WTC11 (cell line): Measurements from ENCODE around the gene ATXN3L. TPM values are rescaled to one million over a fixed set of nuclear protein-coding genes. Genes with fewer than 3 reads are reported as not detected.

Experiments used
- ATAC-seq: fragments of 200-7000 bp; cut with Tn5 transposase; 2 replicates; pipeline ENCODE4 v1.10.0; 2021; ENCODE audit warnings: mild to moderate bottlenecking, moderate library complexity
- CTCF ChIA-PET: fragments of 300-600 bp; sonication (Branson Sonifier 250); formaldehyde crosslinking; loops from one replicate; lab custom pipeline; 2021; ENCODE audit warnings: antibody characterized with exemption; lab: Charles Lee
- POLR2A ChIA-PET: fragments of 350-600 bp; sonication (Branson Sonifier 250); formaldehyde crosslinking; loops from one replicate; lab custom pipeline; 2021; ENCODE audit warnings: antibody characterized with exemption; lab: Charles Lee
- DNase-seq: peaks from one replicate; pipeline ENCODE4 v3.0.0; 2021; ENCODE audit warnings: low spot score
- H3K27ac Mint-ChIP-seq: 2 replicates; pipeline ENCODE4 v1.8.0; 2021; ENCODE audit warnings: mixed read lengths
- H3K27me3 Mint-ChIP-seq: 2 replicates; pipeline ENCODE4 v1.8.0; 2021; ENCODE audit warnings: low read depth, mild to moderate bottlenecking, moderate library complexity, mixed read lengths
- H3K36me3 Mint-ChIP-seq: 2 replicates; pipeline ENCODE4 v1.8.0; 2021; ENCODE audit warnings: mixed read lengths
- H3K4me1 Mint-ChIP-seq: 2 replicates; pipeline ENCODE4 v1.8.0; 2022; ENCODE audit warnings: mixed read lengths
- H3K4me3 Mint-ChIP-seq: 2 replicates; pipeline ENCODE4 v1.8.0; 2021; ENCODE audit warnings: mild to moderate bottlenecking, moderate library complexity, mixed read lengths
- H3K9me3 Mint-ChIP-seq: 2 replicates; pipeline ENCODE4 v1.8.0; 2021; ENCODE audit warnings: mixed read lengths
- ATF3 ChIP-seq: sonication (generic); formaldehyde crosslinking; conservative IDR thresholded peaks from 2 replicates; pipeline ENCODE4 v1.8.1; 2022; ENCODE audit warnings: mild to moderate bottlenecking, missing genetic modification reagents
- CDX4 ChIP-seq: fragments of 250-450 bp; sonication (Bioruptor Pico); IDR thresholded peaks from 2 replicates; pipeline ENCODE4 v1.9.0; 2021; ENCODE audit warnings: moderate library complexity, mild to moderate bottlenecking, inconsistent platforms, borderline replicate concordance
- CTCF ChIP-seq: fragments of 200-600 bp; IDR thresholded peaks from 2 replicates; pipeline ENCODE4 v1.8.0; 2022; ENCODE audit warnings: antibody characterized with exemption
- E2F1 ChIP-seq: sonication (generic); formaldehyde crosslinking; IDR thresholded peaks from 2 replicates; pipeline ENCODE4 v1.8.0; 2022; ENCODE audit warnings: mild to moderate bottlenecking, missing genetic modification reagents
- EMX1 ChIP-seq: fragments of 250-450 bp; sonication (Bioruptor Pico); IDR thresholded peaks from 2 replicates; pipeline ENCODE4 v1.8.0; 2021; ENCODE audit warnings: mild to moderate bottlenecking
- FOXJ3 ChIP-seq: sonication (generic); formaldehyde crosslinking; IDR thresholded peaks from 2 replicates; pipeline ENCODE4 v1.9.0; 2021; ENCODE audit warnings: missing genetic modification reagents, mild to moderate bottlenecking, borderline replicate concordance
- FOXK1 ChIP-seq: sonication (generic); formaldehyde crosslinking; IDR thresholded peaks from 2 replicates; pipeline ENCODE4 v1.8.0; 2022; ENCODE audit warnings: mild to moderate bottlenecking, moderate library complexity, missing genetic modification reagents
- HMGA2 ChIP-seq: fragments of 250-450 bp; sonication (Bioruptor Pico); IDR thresholded peaks from 2 replicates; pipeline ENCODE4 v1.4.0; 2021; ENCODE audit warnings: mild to moderate bottlenecking, moderate library complexity
- JAZF1 ChIP-seq: fragments of 250-450 bp; sonication (Bioruptor Pico); IDR thresholded peaks from 2 replicates; pipeline ENCODE4 v1.9.0; 2021; ENCODE audit warnings: moderate library complexity, mild to moderate bottlenecking, inconsistent platforms
- JUN ChIP-seq: sonication (generic); formaldehyde crosslinking; IDR thresholded peaks from 2 replicates; pipeline ENCODE4 v1.8.0; 2023; ENCODE audit warnings: mild to moderate bottlenecking, missing genetic modification reagents
- NFYB ChIP-seq: sonication (generic); formaldehyde crosslinking; conservative IDR thresholded peaks from 2 replicates; pipeline ENCODE4 v1.8.0; 2022; ENCODE audit warnings: low read depth, missing genetic modification reagents
- NR2C2 ChIP-seq: sonication (generic); formaldehyde crosslinking; IDR thresholded peaks from 2 replicates; pipeline ENCODE4 v1.8.0; 2022; ENCODE audit warnings: mild to moderate bottlenecking, missing genetic modification reagents
- NR3C1 ChIP-seq: sonication (generic); formaldehyde crosslinking; conservative IDR thresholded peaks from 2 replicates; pipeline ENCODE4 v1.8.1; 2023; ENCODE audit warnings: low read depth, mild to moderate bottlenecking, missing genetic modification reagents
- OVOL2 ChIP-seq: fragments of 250-450 bp; sonication (Bioruptor Pico); IDR thresholded peaks from 2 replicates; pipeline ENCODE4 v1.9.0; 2021; ENCODE audit warnings: mild to moderate bottlenecking, borderline replicate concordance
- PREB ChIP-seq: sonication (generic); formaldehyde crosslinking; IDR thresholded peaks from 2 replicates; pipeline ENCODE4 v1.8.1; 2022; ENCODE audit warnings: mild to moderate bottlenecking, missing genetic modification reagents, moderate library complexity, borderline replicate concordance
- RORB ChIP-seq: fragments of 250-450 bp; sonication (Bioruptor Pico); IDR thresholded peaks from 2 replicates; pipeline ENCODE4 v1.9.0; 2021; ENCODE audit warnings: mild to moderate bottlenecking
- SP1 ChIP-seq: sonication (generic); formaldehyde crosslinking; conservative IDR thresholded peaks from 2 replicates; pipeline ENCODE4 v1.8.1; 2022; ENCODE audit warnings: missing genetic modification reagents
- TEAD1 ChIP-seq: sonication (generic); formaldehyde crosslinking; IDR thresholded peaks from 2 replicates; pipeline ENCODE4 v1.8.0; 2022; ENCODE audit warnings: mild to moderate bottlenecking, missing genetic modification reagents
- TEAD4 ChIP-seq: sonication (generic); formaldehyde crosslinking; IDR thresholded peaks from 2 replicates; pipeline ENCODE4 v1.8.0; 2022; ENCODE audit warnings: mild to moderate bottlenecking, missing genetic modification reagents
- TP53 ChIP-seq: sonication (generic); formaldehyde crosslinking; IDR thresholded peaks from 2 replicates; pipeline ENCODE4 v1.8.1; 2023; ENCODE audit warnings: mild to moderate bottlenecking, missing genetic modification reagents
- USF1 ChIP-seq: sonication (generic); formaldehyde crosslinking; IDR thresholded peaks from 2 replicates; pipeline ENCODE4 v1.8.0; 2022; ENCODE audit warnings: mild to moderate bottlenecking, missing genetic modification reagents
- ZMAT4 ChIP-seq: fragments of 250-450 bp; sonication (Bioruptor Pico); IDR thresholded peaks from 2 replicates; pipeline ENCODE4 v1.9.0; 2021; ENCODE audit warnings: mild to moderate bottlenecking
- ZNF263 ChIP-seq: sonication (generic); formaldehyde crosslinking; IDR thresholded peaks from 2 replicates; pipeline ENCODE4 v1.8.1; 2022; ENCODE audit warnings: low read depth, mild to moderate bottlenecking, moderate library complexity, missing genetic modification reagents
- ZNF396 ChIP-seq: fragments of 250-450 bp; sonication (Bioruptor Pico); IDR thresholded peaks from 2 replicates; pipeline ENCODE4 v1.8.0; 2021; ENCODE audit warnings: mild to moderate bottlenecking, moderate library complexity, borderline replicate concordance
- ZSCAN18 ChIP-seq: fragments of 250-450 bp; sonication (Bioruptor Pico); IDR thresholded peaks from 2 replicates; pipeline ENCODE4 v2.1.2; 2022; ENCODE audit warnings: mild to moderate bottlenecking, moderate library complexity
- total RNA-seq: library from RNA; stranded (reverse); gene quantifications from 3 replicates; pipeline ENCODE4 v1.2.3, GENCODE V29; 2021

The ATXN3L gene
- total RNA-seq, 1 experiment from 2014 or later, result not detected

- no peak for TF ChIP-seq OVOL2 (CRISPR knock-in tag)
- no peak for TF ChIP-seq RORB (CRISPR knock-in tag)
- TF ChIP-seq TEAD4 (CRISPR knock-in tag), result no peak
- no peak for TF ChIP-seq EMX1 (CRISPR knock-in tag)
- no peak for TF ChIP-seq TP53 (CRISPR knock-in tag)
- TF ChIP-seq ZNF263 (CRISPR knock-in tag), result no peak
- no peak for TF ChIP-seq SP1
- H3K4me3 Mint-ChIP-seq, result no peak overlapping the region
- no peaks in the 10 kb centered on the region for H3K9me3 Mint-ChIP-seq
- peaks cover 42% of the 10 kb centered on the region for H3K4me1 Mint-ChIP-seq
- H3K27me3 Mint-ChIP-seq, result no peaks in the 10 kb centered on the region
- ChIA-PET POLR2A (no interaction called here), CTCF (no interaction called here)
- DNase-seq (no peak), ATAC-seq (no peak)
- no peak overlapping the region for H3K27ac Mint-ChIP-seq
- H3K36me3 Mint-ChIP-seq, result no peaks in the 10 kb centered on the region
Measured at GRCh38 chrX:13367950-13368349, 48.1 kb upstream of the ATXN3L start.

- no peaks in the 10 kb centered on the region for H3K36me3 Mint-ChIP-seq
- ATAC-seq (no peak), DNase-seq (no peak)
- H3K27me3 Mint-ChIP-seq, result no peaks in the 10 kb centered on the region
- H3K27ac Mint-ChIP-seq, result no peak overlapping the region
- ChIA-PET POLR2A (no interaction called here), CTCF (no interaction called here)
- no peaks in the 10 kb centered on the region for H3K9me3 Mint-ChIP-seq
- TF ChIP-seq OVOL2 (CRISPR knock-in tag) (no peak), ATF3 (CRISPR knock-in tag) (no peak), EMX1 (CRISPR knock-in tag) (no peak), CTCF (no peak), NR2C2 (no peak), TEAD1 (no peak), ZSCAN18 (CRISPR knock-in tag) (no peak), JAZF1 (CRISPR knock-in tag) (no peak), ZNF396 (CRISPR knock-in tag) (no peak), NR3C1 (no peak), PREB (no peak), FOXK1 (no peak), FOXJ3 (CRISPR knock-in tag) (no peak), ZMAT4 (CRISPR knock-in tag) (no peak), CDX4 (CRISPR knock-in tag) (no peak), USF1 (CRISPR knock-in tag) (no peak), E2F1 (no peak), JUN (no peak), NFYB (CRISPR knock-in tag) (no peak), HMGA2 (CRISPR knock-in tag) (no peak)
- H3K4me3 Mint-ChIP-seq, result no peak overlapping the region
- H3K4me1 Mint-ChIP-seq, result peaks cover 41% of the 10 kb centered on the region
Measured at GRCh38 chrX:13366698-13367097, 46.8 kb upstream of the ATXN3L start.
